ENCODE results near the gene DCAF11.

Gene DCAF11

GRCh38 chr14:24141097-24141880, 26.7 kb downstream of the DCAF11 start, which contains the start of gene EMC9:
TSS of gene EMC9 (minus strand) at chr14:24141591. CDS start at chr14:24141304, 287 bp downstream.
- peak; percentile 70 for FAIRE-seq

DNA sequence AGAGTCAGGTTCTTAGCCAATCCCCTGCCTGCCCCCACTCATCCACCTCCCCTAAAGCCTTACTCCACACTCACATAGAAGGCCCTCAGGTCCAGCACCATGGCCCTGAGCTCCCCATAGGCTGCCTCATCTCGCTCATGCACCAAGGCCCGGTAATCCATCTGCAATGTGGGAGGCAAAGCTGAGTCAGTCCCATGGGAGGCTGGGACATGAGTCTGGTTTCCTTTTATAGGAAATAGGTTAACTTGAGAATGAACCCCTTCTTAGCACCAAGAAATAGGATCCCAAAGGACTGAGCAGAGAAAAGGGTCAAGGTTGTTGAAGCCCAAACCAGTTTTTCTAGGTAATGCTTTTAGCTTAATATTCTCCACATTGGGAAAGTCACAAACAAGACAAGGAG, 28.9 kb downstream of the DCAF11 start:
- FAIRE-seq = no peak

DNA sequence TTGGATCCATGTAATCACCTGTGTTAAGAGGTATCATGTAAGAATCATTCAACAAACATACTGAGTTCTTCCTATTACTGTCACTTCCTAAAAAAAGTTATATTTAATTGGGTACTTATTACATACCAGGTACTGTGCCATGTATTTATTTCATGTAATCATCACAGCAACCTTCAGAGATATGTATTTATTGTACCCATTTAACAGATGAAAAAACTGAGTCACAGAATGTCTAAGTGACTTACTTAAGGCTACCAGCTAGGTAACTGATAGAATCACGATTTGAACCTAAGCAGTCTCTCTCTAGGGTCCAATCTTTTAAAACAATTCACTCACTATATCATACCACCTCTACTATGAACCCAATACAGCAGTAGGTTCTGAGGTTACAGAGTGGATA, 29.9 kb downstream of the DCAF11 start:
- no peak for FAIRE-seq

GRCh38 chr14:24145219-24145618, 30.6 kb downstream of the DCAF11 start:
- FAIRE-seq = no peak

GRCh38 chr14:24145690-24146452, 31.3 kb downstream of the DCAF11 start:
- no peak for FAIRE-seq

- no peak for FAIRE-seq
Measured at GRCh38 chr14:24146453-24146977, 31.9 kb downstream of the DCAF11 start, which contains the start of gene PSME2. TSS of gene PSME2 (minus strand) at chr14:24146610. CDS start at chr14:24146581, 29 bp downstream.

DNA sequence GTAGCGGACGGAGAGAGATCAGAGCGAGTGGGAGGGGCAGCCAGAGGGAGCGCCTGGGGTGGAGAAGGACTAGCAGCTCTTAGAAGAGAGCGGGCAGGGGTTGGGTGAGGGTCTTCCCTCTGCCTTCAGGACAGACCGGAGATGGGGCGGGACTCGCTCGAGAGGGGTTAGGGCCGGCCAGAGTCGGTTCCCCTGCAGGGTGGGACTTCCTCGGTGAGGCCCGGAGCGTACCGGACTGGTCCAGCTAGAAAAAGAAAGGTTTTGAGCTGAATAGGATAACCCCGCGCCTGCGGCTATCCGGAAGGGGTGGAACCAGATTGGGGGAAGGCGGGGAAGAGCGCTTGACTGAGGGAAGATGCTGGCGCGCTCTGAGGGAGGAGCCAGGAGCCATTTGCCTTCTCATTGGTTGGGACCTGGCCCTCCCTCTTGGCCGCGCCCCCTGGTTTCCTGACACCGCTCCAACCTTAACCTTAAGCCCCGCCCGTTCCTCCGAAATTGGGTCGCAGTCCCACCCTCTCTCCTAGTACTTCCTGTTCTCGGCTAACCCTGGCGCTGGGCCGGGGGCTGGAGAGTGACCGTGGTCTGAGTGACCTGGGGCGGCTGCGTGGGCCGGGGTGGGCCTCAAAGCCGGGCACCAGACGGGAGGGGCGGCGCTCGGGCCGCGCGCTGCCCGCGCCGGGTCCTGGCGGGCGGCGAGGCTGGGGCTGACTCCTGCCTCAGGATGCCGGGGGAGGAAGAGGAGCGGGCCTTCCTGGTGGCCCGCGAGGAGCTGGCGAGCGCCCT, 32.6 kb downstream of the DCAF11 start, which contains the start of gene RNF31:
Gene RNF31 (plus strand): TSS at position 521 of the 783 bp plus-strand sequence. CDS start 201 bp downstream, at position 722.
- peak; percentile 94 for FAIRE-seq

GRCh38 chr14:24147761-24148428, 33.3 kb downstream of the DCAF11 start:
- no peak for FAIRE-seq

DNA sequence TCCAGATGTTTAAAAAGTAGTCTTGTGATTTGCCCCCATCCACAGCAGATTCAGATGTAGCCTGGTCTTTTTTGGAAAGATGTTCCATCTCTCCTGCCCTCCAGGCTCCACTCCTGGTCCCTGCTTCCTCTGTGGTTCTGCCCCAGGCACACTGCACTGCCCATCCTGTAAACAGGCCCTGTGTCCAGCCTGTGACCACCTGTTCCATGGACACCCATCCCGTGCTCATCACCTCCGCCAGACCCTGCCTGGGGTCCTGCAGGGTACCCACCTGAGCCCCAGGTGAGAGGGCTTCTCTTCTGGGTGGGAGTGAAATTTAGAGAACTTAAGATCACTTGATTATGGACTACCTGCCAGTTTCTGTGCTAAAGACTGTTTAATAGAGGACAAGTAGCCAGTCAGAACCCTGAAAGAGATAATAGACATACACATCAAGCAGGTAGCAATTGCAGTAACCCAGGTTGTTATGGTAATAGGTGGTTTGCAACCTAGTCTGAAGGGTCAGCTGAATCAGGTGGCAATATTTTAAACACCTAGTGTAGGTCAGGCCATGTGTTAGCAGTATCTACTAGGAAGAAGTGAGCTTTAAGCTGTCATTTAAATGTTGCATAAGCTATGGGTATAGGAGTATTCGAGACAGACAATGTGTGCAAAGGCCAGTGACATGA, 34.9 kb downstream of the DCAF11 start:
- FAIRE-seq = no peak

- FAIRE-seq = no peak
Measured at GRCh38 chr14:24150061-24150460, 35.5 kb downstream of the DCAF11 start.

- no peak for FAIRE-seq
Measured at GRCh38 chr14:24150567-24150966, 36.0 kb downstream of the DCAF11 start.

DNA sequence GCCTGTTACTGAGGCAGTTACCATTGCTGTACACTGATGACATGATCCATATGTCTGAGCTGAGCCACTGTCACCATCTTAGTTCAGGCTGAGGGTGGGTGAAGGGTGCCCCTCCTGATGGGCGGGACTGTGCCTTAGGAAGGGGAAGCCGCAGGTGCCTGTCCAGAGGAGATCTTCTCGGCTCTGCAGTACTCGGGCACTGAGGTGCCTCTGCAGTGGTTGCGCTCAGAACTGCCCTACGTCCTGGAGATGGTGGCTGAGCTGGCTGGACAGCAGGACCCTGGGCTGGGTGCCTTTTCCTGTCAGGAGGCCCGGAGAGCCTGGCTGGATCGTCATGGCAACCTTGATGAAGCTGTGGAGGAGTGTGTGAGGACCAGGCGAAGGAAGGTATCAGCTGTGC, 36.4 kb downstream of the DCAF11 start:
- no peak for FAIRE-seq

DNA sequence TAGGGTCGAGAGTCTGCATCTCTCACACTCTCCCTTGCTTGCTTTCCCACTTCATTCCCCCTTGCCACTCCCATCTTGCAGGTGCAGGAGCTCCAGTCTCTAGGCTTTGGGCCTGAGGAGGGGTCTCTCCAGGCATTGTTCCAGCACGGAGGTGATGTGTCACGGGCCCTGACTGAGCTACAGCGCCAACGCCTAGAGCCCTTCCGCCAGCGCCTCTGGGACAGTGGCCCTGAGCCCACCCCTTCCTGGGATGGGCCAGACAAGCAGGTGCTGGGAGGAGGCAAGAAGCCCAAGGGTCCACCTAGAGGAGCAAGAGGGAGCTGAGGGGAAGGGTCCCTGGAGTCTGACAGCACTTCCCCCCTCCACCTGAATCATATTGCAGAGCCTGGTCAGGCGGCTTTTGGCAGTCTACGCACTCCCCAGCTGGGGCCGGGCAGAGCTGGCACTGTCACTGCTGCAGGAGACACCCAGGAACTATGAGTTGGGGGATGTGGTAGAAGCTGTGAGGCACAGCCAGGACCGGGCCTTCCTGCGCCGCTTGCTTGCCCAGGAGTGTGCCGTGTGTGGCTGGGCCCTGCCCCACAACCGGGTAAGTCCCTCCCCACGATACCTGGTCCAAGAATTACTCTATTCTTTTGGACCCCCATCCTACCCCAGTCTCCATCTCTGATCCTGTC, 37.0 kb downstream of the DCAF11 start:
- FAIRE-seq = no peak

DNA sequence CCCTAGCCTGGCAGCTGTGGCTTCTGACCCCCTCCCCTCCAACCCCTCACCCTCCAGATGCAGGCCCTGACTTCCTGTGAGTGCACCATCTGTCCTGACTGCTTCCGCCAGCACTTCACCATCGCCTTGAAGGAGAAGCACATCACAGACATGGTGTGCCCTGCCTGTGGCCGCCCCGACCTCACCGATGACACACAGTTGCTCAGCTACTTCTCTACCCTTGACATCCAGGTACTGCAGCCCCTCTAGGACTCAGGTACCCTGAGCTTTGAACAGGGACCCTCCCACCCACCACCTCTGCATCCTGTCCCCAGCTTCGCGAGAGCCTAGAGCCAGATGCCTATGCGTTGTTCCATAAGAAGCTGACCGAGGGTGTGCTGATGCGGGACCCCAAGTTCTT, 40.5 kb downstream of the DCAF11 start:
- no peak for FAIRE-seq

GRCh38 chr14:24156840-24157239, 42.3 kb downstream of the DCAF11 start:
- no peak for FAIRE-seq

DNA sequence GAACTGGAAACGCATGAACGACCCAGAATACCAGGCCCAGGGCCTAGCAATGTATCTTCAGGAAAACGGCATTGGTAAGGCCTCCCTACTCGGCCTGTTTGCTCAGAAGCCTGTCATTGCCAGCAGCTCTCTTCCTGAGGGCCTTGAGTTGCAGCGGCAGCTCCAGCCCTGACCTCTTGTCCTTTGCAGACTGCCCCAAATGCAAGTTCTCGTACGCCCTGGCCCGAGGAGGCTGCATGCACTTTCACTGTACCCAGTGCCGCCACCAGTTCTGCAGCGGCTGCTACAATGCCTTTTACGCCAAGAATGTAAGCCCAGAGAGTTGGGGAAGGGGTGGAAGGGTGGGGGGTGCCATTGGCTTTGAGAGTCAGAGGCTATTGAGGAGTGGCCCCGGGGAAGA, 42.8 kb downstream of the DCAF11 start:
- no peak for FAIRE-seq

DNA sequence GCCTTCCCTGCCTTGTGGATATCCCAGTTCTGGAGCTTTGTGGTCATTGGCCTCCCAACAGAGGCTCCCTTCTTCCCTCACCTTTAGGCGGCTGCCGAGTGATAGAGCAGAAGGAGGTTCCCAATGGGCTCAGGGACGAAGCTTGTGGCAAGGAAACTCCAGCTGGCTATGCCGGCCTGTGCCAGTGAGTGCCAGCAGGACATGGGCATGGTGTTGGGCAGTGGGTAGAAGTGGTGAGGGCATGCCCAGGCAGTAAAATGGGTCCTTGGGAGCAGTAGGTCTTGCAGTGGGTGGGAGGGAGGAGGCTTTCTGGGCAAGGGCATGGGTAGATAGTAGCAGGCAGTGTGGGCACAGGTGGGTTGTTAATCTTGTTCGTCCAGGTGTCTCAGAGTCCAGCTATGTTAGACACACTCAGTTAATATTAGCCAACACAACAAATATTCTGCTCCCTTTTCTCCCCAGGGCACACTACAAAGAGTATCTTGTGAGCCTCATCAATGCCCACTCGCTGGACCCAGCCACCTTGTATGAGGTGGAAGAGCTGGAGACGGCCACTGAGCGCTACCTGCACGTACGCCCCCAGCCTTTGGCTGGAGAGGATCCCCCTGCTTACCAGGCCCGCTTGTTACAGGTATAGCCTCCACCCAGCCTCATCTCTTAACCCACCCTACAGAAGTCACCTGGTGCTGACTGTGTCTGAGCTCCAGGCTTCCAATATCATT, 45.4 kb downstream of the DCAF11 start:
- FAIRE-seq = no peak

DNA sequence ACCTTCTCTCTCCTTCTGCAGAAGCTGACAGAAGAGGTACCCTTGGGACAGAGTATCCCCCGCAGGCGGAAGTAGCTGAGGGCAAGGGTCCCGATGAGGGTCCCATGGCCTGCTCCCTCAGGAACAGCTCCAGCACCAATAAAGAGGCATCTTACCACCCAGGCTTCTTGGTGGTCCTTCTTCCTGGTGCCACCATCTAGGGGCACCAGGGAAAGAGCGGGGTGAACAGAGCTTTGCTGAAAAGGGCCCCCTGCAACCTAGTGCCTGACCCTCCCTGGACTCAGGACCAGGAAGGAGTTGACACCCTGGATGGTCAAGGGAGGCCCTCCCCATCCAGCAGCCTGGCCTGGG, 45.9 kb downstream of the DCAF11 start:
- FAIRE-seq = no peak

DNA sequence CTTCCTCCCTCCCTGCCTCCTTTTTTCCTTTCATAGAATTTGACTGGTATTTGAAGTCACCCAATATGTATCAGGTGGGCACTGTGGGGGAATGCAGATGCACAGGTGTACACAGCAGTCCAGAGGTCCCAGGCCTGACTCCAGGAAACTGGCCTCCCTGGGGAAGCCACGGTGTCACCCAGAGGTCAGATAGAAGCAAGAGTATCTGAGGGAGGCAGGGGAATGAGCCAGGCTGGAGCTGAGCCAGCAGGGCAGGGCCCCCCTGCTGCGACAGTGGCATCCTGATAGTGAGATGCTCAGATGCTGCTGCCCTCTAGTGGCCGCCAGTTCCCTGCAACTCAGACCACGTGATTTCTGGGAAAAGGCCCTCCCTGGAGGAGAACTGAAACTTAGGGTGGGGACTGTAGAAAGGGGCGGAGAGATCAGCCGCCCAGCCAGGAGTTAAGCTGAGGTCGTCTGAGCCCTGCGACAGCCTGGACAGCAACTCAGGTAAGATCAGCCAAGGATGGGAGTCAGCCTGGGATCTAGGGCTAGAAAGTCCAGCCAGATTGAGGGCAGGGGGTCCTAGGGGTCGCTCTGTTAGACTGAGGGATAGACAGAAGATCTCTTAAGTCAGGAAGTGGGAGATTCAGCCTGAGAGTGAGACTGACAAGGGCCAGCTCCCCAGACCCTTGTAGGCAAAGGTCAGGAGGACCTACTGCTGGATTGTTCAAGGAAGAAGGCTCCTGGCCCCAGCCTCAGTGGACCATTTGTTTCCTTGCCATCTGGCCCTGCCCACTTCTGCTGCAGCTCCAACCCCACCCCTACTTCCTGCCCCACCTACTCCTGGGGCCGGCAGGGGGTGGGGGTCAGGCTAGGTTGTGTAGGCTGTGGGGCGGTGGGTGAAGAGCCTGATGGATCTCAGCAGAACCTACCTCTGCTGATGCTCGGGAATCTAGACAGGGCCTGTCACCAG, 46.5 kb downstream of the DCAF11 start, which contains the start of gene IRF9:
Gene IRF9 (plus strand): TSS at position 416 of the 955 bp plus-strand sequence. CDS start 880 bp downstream, outside the sequence.
- FAIRE-seq = peak; percentile 15
